SK-N-SH (cell line): ENCODE results near the gene ADAP1. TPM values are rescaled to one million over a fixed set of nuclear protein-coding genes. Genes with fewer than 3 reads are reported as not detected.

ENCODE experiments used
- FOXJ3 ChIP-seq: sonication (generic); formaldehyde crosslinking; IDR thresholded peaks from 2 replicates; pipeline ENCODE4 v1.5.1; 2020; ENCODE audit warnings: mild to moderate bottlenecking, missing genetic modification reagents
- FOXM1 ChIP-seq: IDR thresholded peaks from 2 replicates; pipeline ENCODE4 v1.4.0; 2012; ENCODE audit warnings: low read depth, mild to moderate bottlenecking
- MAX ChIP-seq: IDR thresholded peaks from 2 replicates; pipeline ENCODE4 v1.4.0; 2012; ENCODE audit warnings: low read depth
- MEF2A ChIP-seq: IDR thresholded peaks from 2 replicates; pipeline ENCODE4 v1.4.0; 2012; ENCODE audit warnings: low read depth, borderline replicate concordance
- MXI1 ChIP-seq: IDR thresholded peaks from 2 replicates; pipeline ENCODE4 v1.6.1; 2012; ENCODE audit warnings: mild to moderate bottlenecking, low read depth, low read length, improper control_type of control experiment
- POLR2AphosphoS5 ChIP-seq: IDR thresholded peaks from 2 replicates; pipeline ENCODE4 v1.6.1; 2012; ENCODE audit warnings: low read depth, low read length
- REST ChIP-seq: IDR thresholded peaks from 2 replicates; pipeline ENCODE4 v1.6.1; 2012; ENCODE audit warnings: mild to moderate bottlenecking, low read depth, low read length, moderate library complexity
- SIN3A ChIP-seq: IDR thresholded peaks from 2 replicates; pipeline ENCODE4 v1.6.1; 2012; ENCODE audit warnings: low read depth, mild to moderate bottlenecking, low read length, moderate library complexity, borderline replicate concordance
- USF2 ChIP-seq: fragments of 150-350 bp; IDR thresholded peaks from 2 replicates; pipeline ENCODE4 v1.6.1; 2017; ENCODE audit warnings: antibody characterized with exemption, low read length, low read depth, borderline replicate concordance
- ZBTB33 ChIP-seq: IDR thresholded peaks from 2 replicates; pipeline ENCODE4 v1.4.0; 2012; ENCODE audit warnings: low read depth, borderline replicate concordance
- polyA plus RNA-seq, 3 experiments: library from polyadenylated mRNA; depleted of rRNA; stranded (reverse); fragments of >200 nt; gene quantifications; 2 replicates each; pipeline ENCODE4 v1.2.3, GENCODE V29; 2012

ADAP1 gene
- polyA plus RNA-seq, 1 of the 3 experiments (the other 2 are of a cell fraction), result 3.2 TPM

GRCh38 chr7:909358-910329, 44.8 kb downstream of the ADAP1 start (continued):
- TF ChIP-seq ZBTB33, result no peak
- TF ChIP-seq MXI1, result no peak
- TF ChIP-seq MAX, result 0 out of 2 replicates have a peak, but pooled peaks have one; percentile 2
- no peak for TF ChIP-seq POLR2AphosphoS5
- no peak for TF ChIP-seq FOXJ3 (CRISPR knock-in tag)
- no peak for TF ChIP-seq USF2
- no peak for TF ChIP-seq MEF2A
- no peak for TF ChIP-seq FOXM1
- TF ChIP-seq SIN3A, result no peak
- TF ChIP-seq REST, result 0 out of 2 replicates have a peak, but pooled peaks have one; percentile 31
